GM21423 (cell line): ENCODE results near the gene CKMT1B.
"Not testable (repeated sequence)": the region's sequence is repeated elsewhere in the genome, so short reads cannot be mapped to it uniquely, and the experiment has no call there.

Experiments used
- ATAC-seq: cut with Tn5 transposase; IDR thresholded peaks from one replicate; pipeline ENCODE4 v1.9.1; 2021; ENCODE audit warnings: mild to moderate bottlenecking, moderate library complexity; ENCODE audit not compliant: unreplicated experiment

Gene CKMT1B

GRCh38 chr15:43593328-43594190 lies at the start of gene CKMT1B:
Gene CKMT1B (plus strand): TSS chr15:43594027. CDS start chr15:43594219, 192 bp downstream.
- ATAC-seq, result not testable (repeated sequence)

DNA sequence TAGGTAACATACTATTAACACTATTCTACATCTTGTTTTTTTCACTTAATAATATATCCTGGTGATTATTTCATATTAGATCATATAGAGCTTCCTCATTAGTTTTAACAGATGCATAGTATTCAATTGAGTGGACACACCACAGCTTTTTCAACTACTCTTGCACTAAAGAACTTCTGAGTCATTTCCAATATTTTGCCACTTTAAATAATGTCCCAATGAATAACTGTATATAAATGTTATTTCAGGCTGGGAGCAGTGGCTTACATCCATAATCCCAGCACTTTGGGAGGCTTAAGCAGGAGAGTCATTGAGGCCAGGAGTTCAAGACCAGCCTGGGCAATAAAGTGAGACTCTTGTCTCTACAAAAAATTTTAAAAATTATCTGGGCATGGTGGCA lies 49.6 kb upstream of the CKMT1B start:
- no peak for ATAC-seq

- ATAC-seq, result no peak
Measured at GRCh38 chr15:43545426-43545825, 48.4 kb upstream of the CKMT1B start.

DNA sequence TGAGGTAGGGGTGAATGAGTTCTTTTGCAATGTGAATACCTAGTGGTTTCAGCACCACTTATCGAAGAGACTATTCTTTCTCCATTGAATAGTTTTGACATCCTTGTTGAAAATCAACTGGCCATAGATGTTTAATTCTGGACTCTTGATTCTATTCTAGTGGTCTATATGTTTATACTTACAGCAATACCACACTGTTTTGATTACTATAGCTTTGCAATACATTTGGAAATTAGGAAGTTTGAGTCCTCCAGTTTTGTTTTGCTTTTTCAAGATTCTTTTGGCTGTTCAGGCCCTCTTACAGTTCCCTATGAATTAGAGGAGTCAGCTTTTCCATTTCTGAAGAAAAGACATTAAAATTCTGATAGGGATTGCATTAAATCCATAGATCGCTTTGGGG lies 46.3 kb upstream of the CKMT1B start:
- ATAC-seq, result no peak

DNA sequence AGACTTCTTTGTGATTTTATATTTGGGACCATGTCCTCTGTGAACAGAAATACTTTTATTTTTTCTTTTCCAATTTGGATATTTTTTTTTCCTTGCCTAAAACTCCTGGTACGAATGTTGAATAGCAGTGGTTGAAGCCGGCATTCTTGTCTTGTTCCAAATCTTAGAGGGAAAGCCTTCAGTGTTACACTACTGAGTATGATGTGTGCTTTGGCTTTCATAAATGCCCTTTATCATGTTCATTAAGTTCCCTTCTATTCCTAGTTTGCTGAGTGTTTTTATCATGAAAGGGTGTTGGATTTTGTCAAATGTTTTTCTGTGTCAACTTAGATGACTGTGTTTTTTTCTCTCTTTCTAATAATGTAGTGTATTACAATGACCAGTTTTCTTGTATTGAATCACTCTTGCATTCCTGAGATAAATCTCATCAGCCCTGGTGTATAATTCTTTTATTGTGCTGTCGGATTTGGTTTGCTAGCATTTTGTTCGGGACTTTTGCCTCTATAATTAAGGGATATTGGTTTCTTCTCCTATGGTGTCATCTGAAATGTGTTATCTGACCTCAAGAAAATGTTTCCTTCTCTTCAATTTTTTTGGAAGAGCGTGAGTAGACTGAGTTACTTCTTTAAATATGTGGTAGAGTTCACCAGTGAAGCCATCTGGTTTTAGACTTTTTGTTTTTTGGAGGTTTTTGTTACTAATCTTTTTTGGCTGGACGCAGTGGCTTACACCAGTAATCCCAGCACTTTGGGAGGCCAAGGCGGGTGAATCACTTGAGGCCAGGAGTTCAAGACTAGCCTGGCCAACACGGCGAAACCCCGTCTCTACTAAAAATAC lies 43.1 kb upstream of the CKMT1B start:
- ATAC-seq, result no peak

DNA sequence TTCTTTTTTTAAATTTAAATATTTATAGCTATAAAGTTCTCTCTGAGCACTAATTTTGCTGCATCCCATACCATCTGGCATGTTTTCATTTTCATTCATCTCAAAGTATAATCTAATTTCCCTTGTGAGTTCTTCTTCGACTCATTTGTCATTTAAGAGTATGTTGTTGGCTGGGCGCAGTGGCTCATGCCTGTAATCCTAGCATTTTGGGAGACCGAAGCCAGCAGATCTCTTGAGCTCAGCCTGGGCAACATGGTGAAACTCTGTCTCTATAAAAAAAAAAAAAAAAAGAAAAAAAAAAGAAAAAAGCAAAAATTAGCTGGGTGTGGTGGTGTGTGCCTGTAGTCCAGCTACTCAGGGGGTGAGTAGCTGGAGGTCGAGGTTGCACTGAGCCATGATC lies 41.6 kb upstream of the CKMT1B start:
- no peak for ATAC-seq

DNA sequence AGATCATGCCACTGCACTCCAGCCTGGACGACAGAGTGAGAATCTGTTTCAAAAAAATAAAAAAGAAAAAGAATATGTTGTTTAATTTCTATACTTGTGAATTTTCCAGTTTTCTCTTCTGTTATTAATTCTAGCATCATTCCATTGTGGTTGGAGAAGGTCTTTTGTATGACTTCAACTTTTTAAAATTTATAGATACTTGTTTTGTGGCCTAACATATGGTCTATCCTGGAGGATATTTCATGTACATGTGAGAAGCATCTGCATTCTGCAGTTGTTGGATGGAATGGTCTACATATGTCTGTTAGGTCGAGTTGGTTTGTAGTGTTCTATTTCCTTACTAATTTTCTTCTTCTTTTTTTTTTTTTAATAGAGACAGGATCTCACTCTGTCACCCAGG lies 40.8 kb upstream of the CKMT1B start:
- ATAC-seq, result no peak

- ATAC-seq, result not testable (repeated sequence)
Measured at GRCh38 chr15:43562753-43563152, 31.1 kb upstream of the CKMT1B start.

GRCh38 chr15:43563793-43564192 lies 30.0 kb upstream of the CKMT1B start:
- not testable (repeated sequence) for ATAC-seq

GRCh38 chr15:43566615-43567014 lies 27.2 kb upstream of the CKMT1B start:
- not testable (repeated sequence) for ATAC-seq

DNA sequence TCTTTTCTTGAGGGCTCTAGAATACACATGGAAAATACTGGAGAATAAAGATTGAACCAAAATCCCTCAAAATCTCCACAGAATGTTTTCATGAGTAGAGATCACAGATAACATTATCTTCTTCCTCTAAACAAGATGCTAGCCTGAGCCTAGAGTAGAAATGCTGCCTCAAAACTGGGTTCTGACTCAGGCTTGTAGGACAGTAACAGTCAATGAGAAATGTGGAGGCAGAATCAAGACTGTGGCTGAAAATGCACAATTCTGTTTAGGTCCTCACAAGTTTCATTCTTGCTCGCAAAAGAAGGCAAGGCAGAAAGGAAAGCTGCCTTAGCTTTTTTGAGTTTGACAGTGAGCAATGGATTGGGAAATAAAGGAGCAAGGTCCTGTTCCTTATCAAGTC lies 19.2 kb upstream of the CKMT1B start:
- ATAC-seq, result not testable (repeated sequence)

GRCh38 chr15:43589778-43590466 lies 3.9 kb upstream of the CKMT1B start, which contains the start of gene PPIP5K1:
Gene PPIP5K1 (minus strand): TSS chr15:43590208. CDS start chr15:43584504, 5,704 bp downstream.
- ATAC-seq, result peak; percentile 98

- ATAC-seq, result not testable (repeated sequence)
Measured at GRCh38 chr15:43592841-43593240, 986 bp upstream of the CKMT1B start.

DNA sequence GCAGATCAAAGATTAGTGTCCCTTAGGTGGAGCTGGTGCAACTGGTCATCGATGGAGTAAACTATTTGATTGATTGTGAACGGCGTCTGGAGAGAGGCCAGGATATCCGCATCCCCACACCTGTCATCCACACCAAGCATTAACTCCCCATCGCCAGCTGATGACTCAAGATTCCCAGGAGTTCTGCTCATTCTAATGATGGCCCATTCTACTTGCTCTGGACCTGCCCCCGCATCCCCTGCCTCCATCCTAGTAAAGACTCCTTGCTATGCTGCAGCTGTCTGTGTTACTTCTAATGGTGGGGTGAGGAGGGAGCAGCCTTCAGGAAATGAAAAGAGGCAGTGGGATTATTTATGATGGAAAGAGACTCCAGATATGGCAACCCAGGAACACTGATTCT lies 5.3 kb downstream of the CKMT1B start:
- ATAC-seq, result not testable (repeated sequence)

DNA sequence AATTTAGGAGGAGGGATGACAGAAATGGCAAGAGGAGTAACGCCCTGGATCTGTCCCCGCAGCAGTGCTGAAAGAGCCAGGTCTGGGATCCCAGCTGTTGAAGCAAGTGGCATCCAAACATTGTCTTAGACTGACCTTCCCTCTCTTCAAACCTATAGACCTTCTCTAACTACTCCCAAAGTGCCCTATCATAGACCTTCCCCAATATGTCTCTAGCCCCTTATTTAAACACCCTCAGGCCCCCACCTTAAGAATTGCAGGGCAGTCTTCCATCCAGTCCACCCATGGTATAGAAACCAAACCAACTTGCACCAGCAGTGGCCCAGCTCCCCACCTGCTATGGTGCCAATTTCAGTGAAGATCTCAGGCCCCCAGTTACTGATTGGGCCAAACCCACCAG lies 6.4 kb downstream of the CKMT1B start:
- not testable (repeated sequence) for ATAC-seq

DNA sequence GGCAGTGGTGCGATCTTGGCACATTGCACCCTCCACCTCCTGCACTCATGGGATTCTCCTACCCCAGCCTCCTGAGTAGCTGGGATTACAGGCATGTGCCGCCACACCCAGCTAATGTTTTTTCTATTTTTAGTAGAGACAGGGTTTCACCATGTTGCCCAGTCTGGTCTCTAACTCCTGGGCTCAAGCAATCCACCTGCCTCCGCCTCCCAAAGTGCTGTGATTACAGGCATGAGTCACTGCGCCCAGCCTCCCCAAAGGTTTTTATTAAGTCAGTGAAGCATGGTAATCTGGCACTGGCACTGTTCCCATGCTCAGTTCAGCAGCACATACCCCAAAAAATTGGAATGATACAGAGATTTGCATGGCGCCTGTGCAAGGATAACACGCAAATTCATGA lies 8.4 kb downstream of the CKMT1B start:
- ATAC-seq, result not testable (repeated sequence)

DNA sequence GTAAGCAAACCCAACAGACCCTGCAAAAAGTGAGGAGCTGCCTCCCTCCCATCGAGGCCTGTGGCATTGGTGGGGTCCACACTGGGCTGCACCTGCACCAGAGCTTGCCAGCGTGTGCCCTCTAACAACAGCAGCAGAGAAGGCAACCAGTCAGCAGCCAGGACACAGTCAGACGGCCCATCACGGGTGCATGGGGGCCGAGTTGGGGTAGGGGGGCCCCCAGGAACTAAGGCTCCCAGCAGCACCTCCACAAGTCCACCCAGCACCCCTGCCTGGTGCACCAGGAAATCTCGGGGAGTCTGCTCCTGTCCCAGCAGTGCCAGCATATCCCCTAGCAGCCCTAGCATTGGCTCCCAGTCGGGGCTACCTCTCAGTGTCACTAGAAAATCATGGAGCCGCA lies 23.9 kb downstream of the CKMT1B start:
- ATAC-seq, result not testable (repeated sequence)

- not testable (repeated sequence) for ATAC-seq
Measured at GRCh38 chr15:43618700-43619099, 24.9 kb downstream of the CKMT1B start, which contains the start of gene STRC. Gene STRC (minus strand): TSS chr15:43618800. CDS start chr15:43618722, 78 bp downstream.

DNA sequence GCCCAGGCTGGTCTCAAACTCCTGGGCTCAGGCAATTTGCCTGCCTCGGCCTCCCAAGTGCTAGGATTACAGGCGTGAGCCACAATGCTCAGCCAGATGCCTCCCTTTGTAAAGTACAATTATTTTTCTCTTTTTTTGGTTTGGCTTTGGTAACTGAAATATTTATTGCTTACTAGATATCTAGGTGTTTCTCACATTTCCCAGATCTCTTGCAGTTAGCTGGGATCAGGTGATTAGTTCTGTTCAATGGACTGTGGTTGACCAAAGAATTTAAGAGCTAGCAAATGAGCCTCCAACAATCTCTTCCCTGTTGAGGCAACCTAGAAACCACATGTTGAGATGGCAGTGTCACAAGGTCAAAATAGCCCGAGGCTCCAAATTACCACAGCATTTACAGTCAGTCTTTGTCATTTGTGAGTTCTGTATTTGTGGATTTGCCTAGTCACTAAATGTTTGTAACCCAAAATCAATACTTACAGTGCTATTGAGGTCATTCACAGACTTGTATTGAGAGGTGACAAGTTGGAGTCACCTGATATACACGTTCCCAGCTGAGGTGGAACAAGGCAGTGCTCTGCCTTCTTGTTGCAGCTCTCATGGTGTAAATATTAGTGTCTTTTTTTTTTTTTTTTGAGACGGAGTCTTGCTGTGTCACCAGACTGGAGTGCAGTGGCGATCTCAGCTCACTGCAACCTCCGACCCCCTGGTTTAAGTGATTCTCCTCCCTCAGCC lies 28.4 kb downstream of the CKMT1B start:
- ATAC-seq, result not testable (repeated sequence)

DNA sequence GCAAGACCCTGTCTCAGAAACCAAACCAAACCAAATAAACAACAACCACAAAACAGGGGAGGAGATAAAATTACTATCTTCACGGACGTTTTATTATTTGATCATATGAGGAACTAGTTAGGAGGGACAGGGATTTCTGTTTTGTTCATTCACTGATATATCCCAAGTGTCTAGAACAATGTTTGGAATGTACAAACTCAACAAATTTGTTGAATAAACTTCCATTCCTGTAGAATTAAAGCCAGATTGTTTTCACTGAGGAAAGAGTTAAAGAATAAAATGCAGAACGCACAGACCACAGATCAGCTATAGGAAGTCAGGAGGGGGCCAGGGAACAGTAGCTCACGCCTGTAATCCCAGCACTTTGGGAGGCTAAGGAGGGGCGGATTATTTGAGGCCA lies 31.3 kb downstream of the CKMT1B start:
- ATAC-seq, result no peak
